MM.1S (cell line): ENCODE results near the gene TRDN.

ENCODE experiments used
- DNase-seq: peaks from one replicate; pipeline ENCODE4 v3.0.0-alpha.2; 2015
- H2AFZ ChIP-seq: fragments of 300-600 bp; sonication (generic); 2 replicates; pipeline ENCODE4 v1.6.0; 2016; ENCODE audit warnings: antibody characterized with exemption, low read length
- H3F3A ChIP-seq: fragments of 300-600 bp; sonication (generic); 2 replicates; pipeline ENCODE4 v1.6.1; 2016; ENCODE audit warnings: mild to moderate bottlenecking, antibody characterized with exemption, low read length, moderate library complexity, mixed read lengths; ENCODE audit not compliant: insufficient read depth
- H3K27ac ChIP-seq: fragments of 300-600 bp; sonication (generic); 2 replicates; pipeline ENCODE4 v1.5.1; 2016; ENCODE audit warnings: mild to moderate bottlenecking, low read length
- H3K27me3 ChIP-seq: fragments of 300-600 bp; sonication (generic); replicated peaks from 2 replicates; pipeline ENCODE4 v1.6.0; 2016; ENCODE audit warnings: low read length; ENCODE audit not compliant: insufficient read depth
- H3K36me3 ChIP-seq: fragments of 300-600 bp; sonication (generic); replicated peaks from 2 replicates; pipeline ENCODE4 v1.6.1; 2016; ENCODE audit warnings: mild to moderate bottlenecking, low read length, mixed read lengths; ENCODE audit not compliant: insufficient read depth
- H3K4me1 ChIP-seq: fragments of 300-600 bp; sonication (generic); 2 replicates; pipeline ENCODE4 v1.6.1; 2016; ENCODE audit warnings: low read length, mixed read lengths
- H3K4me2 ChIP-seq: fragments of 300-600 bp; sonication (generic); 2 replicates; pipeline ENCODE4 v1.6.0; 2016; ENCODE audit warnings: low read depth, low read length
- H3K4me3 ChIP-seq: fragments of 300-600 bp; sonication (generic); 2 replicates; pipeline ENCODE4 v1.5.1; 2016; ENCODE audit warnings: low read length, mixed read lengths
- H3K79me2 ChIP-seq: fragments of 300-600 bp; sonication (generic); 2 replicates; pipeline ENCODE4 v1.6.1; 2016; ENCODE audit warnings: mixed run types, low read length, mixed read lengths
- H3K9ac ChIP-seq: fragments of 300-600 bp; sonication (generic); 2 replicates; pipeline ENCODE4 v1.6.1; 2016; ENCODE audit warnings: low read length, mixed read lengths
- H3K9me2 ChIP-seq: fragments of 300-600 bp; sonication (generic); replicated peaks from 2 replicates; pipeline ENCODE4 v1.6.1; 2016; ENCODE audit warnings: mild to moderate bottlenecking, low read length, mixed read lengths; ENCODE audit not compliant: insufficient read depth
- H3K9me3 ChIP-seq: fragments of 300-600 bp; sonication (generic); replicated peaks from 2 replicates; pipeline ENCODE4 v1.6.1; 2016; ENCODE audit warnings: mild to moderate bottlenecking, low read length, mixed read lengths; ENCODE audit not compliant: insufficient read depth
- H4K20me1 ChIP-seq: fragments of 300-600 bp; sonication (generic); 2 replicates; pipeline ENCODE4 v1.6.1; 2016; ENCODE audit warnings: mild to moderate bottlenecking, low read length, moderate library complexity, mixed read lengths; ENCODE audit not compliant: insufficient read depth
- CTCF ChIP-seq: fragments of 300-600 bp; sonication (generic); IDR thresholded peaks from 2 replicates; pipeline ENCODE4 v1.5.1; 2016; ENCODE audit warnings: antibody characterized with exemption, low read length, mixed read lengths
- EZH2 ChIP-seq: fragments of 300-600 bp; sonication (generic); optimal IDR thresholded peaks from 2 replicates; pipeline ENCODE3; 2017; ENCODE audit warnings: low read depth, mild to moderate bottlenecking, antibody characterized with exemption, low read length, mixed read lengths
- EZH2phosphoT487 ChIP-seq: fragments of 300-600 bp; sonication (generic); IDR thresholded peaks from 2 replicates; pipeline ENCODE4 v1.6.1; 2018; ENCODE audit warnings: antibody characterized with exemption, low read length

Gene TRDN

DNA sequence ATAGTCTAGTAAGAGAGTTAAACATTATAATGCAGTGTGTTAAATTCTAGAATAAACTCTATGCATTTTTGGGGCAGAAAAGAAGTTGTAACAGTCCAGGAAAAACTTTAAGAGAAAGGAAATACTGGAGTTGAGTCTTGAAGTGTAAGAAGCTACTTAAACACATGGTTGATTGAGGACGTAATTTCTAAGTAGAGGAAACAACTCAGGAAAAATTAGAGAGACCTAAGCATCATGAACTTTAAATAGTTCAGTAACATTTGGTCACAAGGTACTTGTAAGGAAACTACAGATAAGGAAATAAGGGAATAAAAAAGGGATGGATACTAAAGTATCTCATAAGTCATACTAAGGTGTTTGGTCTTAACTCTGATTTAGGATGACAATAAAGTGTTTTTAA is 4.7 kb upstream of the TRDN start:
- Histone ChIP-seq H3K36me3 (no peaks in the 10 kb centered on the region), H4K20me1 (no peaks in the 10 kb centered on the region), H3K27ac (no peak overlapping the region), H3K4me1 (no peaks in the 10 kb centered on the region), H3K79me2 (no peaks in the 10 kb centered on the region), H3K9ac (no peak overlapping the region), H3K27me3 (no peaks in the 10 kb centered on the region), H2AFZ (no peak overlapping the region), H3K4me2 (no peak overlapping the region), H3K9me2 (no peaks in the 10 kb centered on the region), H3F3A (no peaks in the 10 kb centered on the region), H3K4me3 (no peak overlapping the region), H3K9me3 (no peaks in the 10 kb centered on the region)
- DNase-seq: no peak
- no peak for TF ChIP-seq CTCF
- TF ChIP-seq EZH2: no peak
- no peak for TF ChIP-seq EZH2phosphoT487

- Histone ChIP-seq H3K4me1 (no peaks in the 10 kb centered on the region), H3K9me2 (no peaks in the 10 kb centered on the region), H3K27ac (no peak overlapping the region), H3K36me3 (no peaks in the 10 kb centered on the region), H3K9me3 (no peaks in the 10 kb centered on the region), H3K79me2 (no peaks in the 10 kb centered on the region), H4K20me1 (no peaks in the 10 kb centered on the region), H3K27me3 (no peaks in the 10 kb centered on the region), H3K4me3 (no peak overlapping the region), H3K4me2 (no peak overlapping the region), H3K9ac (no peak overlapping the region), H2AFZ (no peak overlapping the region), H3F3A (no peaks in the 10 kb centered on the region)
- DNase-seq: no peak
- no peak for TF ChIP-seq EZH2phosphoT487
- no peak for TF ChIP-seq EZH2
- TF ChIP-seq CTCF: no peak
These were observed 3.9 kb upstream of the TRDN start for GRCh38 chr6:123640567-123641187.

- Histone ChIP-seq H3K4me3 (no peak overlapping the region), H3K9me2 (no peaks in the 10 kb centered on the region), H3K4me2 (no peak overlapping the region), H3F3A (no peaks in the 10 kb centered on the region), H4K20me1 (no peaks in the 10 kb centered on the region), H3K27ac (no peak overlapping the region), H3K9me3 (no peaks in the 10 kb centered on the region), H3K27me3 (no peaks in the 10 kb centered on the region), H3K9ac (no peak overlapping the region), H3K4me1 (no peaks in the 10 kb centered on the region), H2AFZ (no peak overlapping the region), H3K36me3 (no peaks in the 10 kb centered on the region), H3K79me2 (no peaks in the 10 kb centered on the region)
- no peak for TF ChIP-seq EZH2phosphoT487
- TF ChIP-seq EZH2: no peak
- TF ChIP-seq CTCF: no peak
- no peak for DNase-seq
These were observed 2.1 kb upstream of the TRDN start for GRCh38 chr6:123638865-123639264.
